Heart left ventricle (tissue), 16 donors: ENCODE measurements around the gene WNT11. TPM values are rescaled to one million over a fixed set of nuclear protein-coding genes. Genes with fewer than 3 reads are reported as not detected.

Experiments used
- ATAC-seq, 4 donors: fragments of 200-7000 bp; cut with Tn5 transposase; one replicate each; pipeline ENCODE4 v1.9.1; 2020 to 2022; ENCODE audit warnings: moderate library complexity in 4 of 4, mild to moderate bottlenecking in 3 of 4, moderate number of reproducible peaks in 1 of 4
- DNase-seq, 5 donors: peaks; one replicate each; pipeline ENCODE4 v3.0.0-alpha.2; 2020
- H3K27ac ChIP-seq, 12 donors: fragments of 200-600 bp; sonication (generic) in 4 of 12; one replicate each; pipeline versions ENCODE4 v1.5.0 to v1.8.0; 2016 to 2022; ENCODE audit warnings: mild to moderate bottlenecking in 2 of 12
- H3K27me3 ChIP-seq, 9 donors: fragments of 200-600 bp; sonication (generic) in 2 of 9; one replicate each; pipeline versions ENCODE4 v1.5.1 to v1.8.0; 2016 to 2022; ENCODE audit warnings: mild to moderate bottlenecking in 3 of 9
- H3K36me3 ChIP-seq, 9 donors: fragments of 200-600 bp; sonication (generic) in 2 of 9; one replicate each; pipeline versions ENCODE4 v1.5.0 to v1.8.0; 2018 to 2022; ENCODE audit warnings: mild to moderate bottlenecking in 2 of 9
- H3K4me1 ChIP-seq, 12 donors: fragments of 200-600 bp; sonication (generic) in 4 of 12; one replicate each; pipeline versions ENCODE4 v1.5.0 to v1.8.0; 2016 to 2022; ENCODE audit warnings: mild to moderate bottlenecking in 3 of 12
- H3K4me3 ChIP-seq, 12 donors: fragments of 200-600 bp; sonication (generic) in 4 of 12; one replicate each; pipeline versions ENCODE4 v1.5.0 to v1.8.0; 2017 to 2022; ENCODE audit warnings: mild to moderate bottlenecking in 9 of 12, moderate library complexity in 4 of 12
- H3K9me3 ChIP-seq, 12 donors: fragments of 200-600 bp; sonication (generic) in 4 of 12; one replicate each; pipeline versions ENCODE4 v1.5.0 to v1.8.0; 2016 to 2022; ENCODE audit warnings: mild to moderate bottlenecking in 1 of 12
- POLR2A ChIP-seq, 2 donors: fragments of 450-650 bp; IDR thresholded peaks; one replicate each; pipeline ENCODE4 v1.6.1; 2017; ENCODE audit warnings: antibody characterized with exemption in 2 of 2, mild to moderate bottlenecking in 2 of 2, moderate library complexity in 2 of 2
- WGBS, 4 donors: extraction: QIAGEN DNeasy Blood & Tissue Kit in 2 of 4; methylation state at CpG; one replicate each; pipeline versions ENCODE4 v1.1.5 to v1.1.7; 2013 to 2018; 5-methylcytosine and 5-hydroxymethylcytosine counted together
- intact Hi-C, 10 donors: fragments of 100-400 bp; cut with DNase I; formaldehyde crosslinking; loops; one replicate each; pipeline versions ENCODE4 v1.11.1 to v1.14.2; 2022
- polyA plus RNA-seq, 2 donors: library from polyadenylated mRNA; stranded (reverse); fragments of 200-250 nt; gene quantifications; one replicate each; pipeline ENCODE4 v1.2.3, GENCODE V29; 2013
- total RNA-seq, 9 donors: library from RNA; depleted of rRNA in 2 of 9; stranded (reverse); fragments of >200 nt in 2 of 9; fragmentation: NEBNext Ultra II Directional in 3 of 9; extraction: Animal tissue kit (Norgen Biotek cat#: 25700) in 3 of 9; gene quantifications; one replicate each; pipeline versions ENCODE4 v1.1.0 to v1.2.4, GENCODE V29; 2016 to 2023
- TF ChIP-seq, protein P1 (sequence below), 12 donors: fragments of 200-600 bp; sonication (generic) in 4 of 12; IDR thresholded peaks; one replicate each; pipeline versions ENCODE4 v1.5.0 to v1.8.0; 2018 to 2022; ENCODE audit warnings: antibody characterized with exemption in 12 of 12, mild to moderate bottlenecking in 5 of 12
- donor health status: ischemic (EF 13 %, LVEDD 7.1; RV severe dilation, severe dysfunction).
- donor health status: healthy with polysubstance abuse.
- donor health status: DM: no; HTN: yes; CAD: no.
- donor health status: DM: no; HTN: no; CAD: no.
- donor health status: ischemic (EF 25% LVEDD 6.9; RV normal size, moderate dysfunction).
- donor health status: ischemic (EF 25% LVEDD 5.7; RV mildly dilated, moderate dysfunction).
- donor health status: healthy.
- donor health status: DM: yes; HTN: yes; CAD: no.
- donor health status: ischemic (EF 35%, LVEDD 5.7; RV mildly dilated, moderate dysfunction).
- donor health status: nonischemic (EF 11% LVEDD 7.7; RV severe dilation, severe dysfunction).
- donor health status: DM: yes; HTN: yes; CAD: no.
- donor health status: PGD.
- donor health status: ischemic (EF 29% LVEDD 5.4; RV normal size, mild dysfunction).
- donor health status: nonischemic (EF 23%, LVEDD 6.1; RV moderate dilation, normal function).

WNT11 gene
- total and polyA plus RNA-seq, 11 donors = 3.8 to 20.9 (median 8.1) TPM

DNA sequence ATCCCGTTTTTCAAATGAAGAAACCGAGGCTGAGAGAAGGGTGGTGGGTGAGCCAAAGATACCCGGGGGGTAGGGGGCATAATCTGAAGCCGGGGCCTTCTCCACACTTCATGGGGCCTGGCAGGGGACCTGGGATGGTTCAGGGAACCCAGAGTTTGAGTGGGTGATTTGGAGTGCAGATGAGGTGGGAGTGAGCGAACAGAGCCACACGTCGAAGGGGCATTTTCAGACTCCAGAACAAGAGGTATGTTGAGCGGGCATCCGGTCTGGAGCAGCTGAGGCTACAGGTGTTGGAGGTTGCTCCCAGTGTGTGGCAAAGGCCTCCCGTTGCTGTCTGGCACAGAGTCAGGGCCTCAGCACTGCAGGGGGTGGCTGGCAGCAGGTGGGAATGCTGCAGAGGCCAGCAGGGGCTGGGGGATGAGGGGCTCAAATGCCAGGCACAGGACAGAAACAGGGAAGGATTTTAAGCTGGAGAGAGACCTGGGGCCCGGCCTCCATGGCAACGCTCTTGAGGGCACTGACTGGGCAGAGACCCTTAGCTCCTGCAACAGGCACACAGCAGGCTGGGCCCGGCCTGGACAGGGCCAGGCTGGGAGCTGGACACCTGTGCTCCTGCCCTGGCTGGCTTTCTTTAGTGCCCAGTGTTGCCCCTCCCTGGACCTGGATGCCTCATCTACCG is 46.2 kb downstream of the WNT11 start:
- 86 to 88% (median 87%) methylated on average over 13 to 14 of the region's 14 CpGs for WGBS, 4 donors
- Histone ChIP-seq H3K9me3 (no peaks in the 10 kb centered on the region), H3K27ac (no peak overlapping the region), H3K4me1 (peaks cover 0 to 22% (median 14%) of the 10 kb centered on the region in 12 donors), H3K36me3 (no peaks in the 10 kb centered on the region), H3K4me3 (no peak overlapping the region), H3K27me3 (no peaks in the 10 kb centered on the region)
- intact Hi-C loops = loop anchor here in 4 of 10 donors (10.0 kb wide), 2 partner anchors 345 to 355 kb away; partner anchors contain the start of gene UVRAG (in 1 of the 4)
- TF ChIP-seq, protein P1, sequence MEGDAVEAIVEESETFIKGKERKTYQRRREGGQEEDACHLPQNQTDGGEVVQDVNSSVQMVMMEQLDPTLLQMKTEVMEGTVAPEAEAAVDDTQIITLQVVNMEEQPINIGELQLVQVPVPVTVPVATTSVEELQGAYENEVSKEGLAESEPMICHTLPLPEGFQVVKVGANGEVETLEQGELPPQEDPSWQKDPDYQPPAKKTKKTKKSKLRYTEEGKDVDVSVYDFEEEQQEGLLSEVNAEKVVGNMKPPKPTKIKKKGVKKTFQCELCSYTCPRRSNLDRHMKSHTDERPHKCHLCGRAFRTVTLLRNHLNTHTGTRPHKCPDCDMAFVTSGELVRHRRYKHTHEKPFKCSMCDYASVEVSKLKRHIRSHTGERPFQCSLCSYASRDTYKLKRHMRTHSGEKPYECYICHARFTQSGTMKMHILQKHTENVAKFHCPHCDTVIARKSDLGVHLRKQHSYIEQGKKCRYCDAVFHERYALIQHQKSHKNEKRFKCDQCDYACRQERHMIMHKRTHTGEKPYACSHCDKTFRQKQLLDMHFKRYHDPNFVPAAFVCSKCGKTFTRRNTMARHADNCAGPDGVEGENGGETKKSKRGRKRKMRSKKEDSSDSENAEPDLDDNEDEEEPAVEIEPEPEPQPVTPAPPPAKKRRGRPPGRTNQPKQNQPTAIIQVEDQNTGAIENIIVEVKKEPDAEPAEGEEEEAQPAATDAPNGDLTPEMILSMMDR (IDR thresholded peaks at IDR 0.05) = no peak
- TF ChIP-seq POLR2A (IDR thresholded peaks at IDR 0.05) = no peak
- ATAC-seq (no peak), DNase-seq (peak in 2 of 5 donors; percentile 9 to 14)

DNA sequence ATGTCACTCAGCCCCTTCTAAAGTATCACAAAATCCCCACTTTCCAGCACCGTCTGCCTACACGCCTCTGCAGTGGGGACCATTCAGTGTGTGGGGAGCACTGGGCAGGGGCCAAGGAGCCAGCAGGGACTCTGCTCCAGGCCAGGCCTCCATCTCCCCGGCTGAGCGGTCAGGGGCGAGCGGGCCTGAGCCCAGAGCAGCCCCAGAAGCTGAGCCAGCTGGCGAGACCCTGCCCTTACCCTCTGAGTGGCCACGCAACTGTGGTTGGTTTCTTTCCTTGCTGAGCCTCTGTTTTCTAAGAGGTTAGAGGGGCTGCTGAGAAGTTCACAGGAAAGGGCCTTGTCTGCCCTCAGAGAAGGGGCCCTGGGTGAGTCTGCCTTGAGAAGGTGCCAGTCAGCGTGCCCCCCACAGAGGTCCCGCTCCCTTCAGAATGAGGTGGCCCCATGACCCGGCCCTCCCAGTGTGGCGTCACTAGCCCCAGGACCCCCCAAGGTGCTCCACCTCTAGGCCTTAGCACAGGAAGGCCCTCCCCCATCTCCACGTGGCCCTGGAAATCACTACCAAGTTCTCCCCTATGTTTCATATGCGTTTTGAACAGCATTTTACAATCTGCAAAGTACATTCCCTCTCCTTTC is 46.9 kb downstream of the WNT11 start:
- Histone ChIP-seq H3K27ac (no peak overlapping the region), H3K4me1 (peaks cover 0 to 22% (median 14%) of the 10 kb centered on the region in 12 donors), H3K9me3 (no peaks in the 10 kb centered on the region), H3K27me3 (no peaks in the 10 kb centered on the region), H3K4me3 (no peak overlapping the region), H3K36me3 (no peaks in the 10 kb centered on the region)
- intact Hi-C loops = loop anchor here in 4 of 10 donors (10.0 kb wide), 2 partner anchors 345 to 355 kb away; partner anchors contain the start of gene UVRAG (in 1 of the 4)
- ATAC-seq (no peak), DNase-seq (peak in 2 of 5 donors; percentile 13 to 22)
- TF ChIP-seq, protein P1 (IDR thresholded peaks at IDR 0.05) = no peak
- TF ChIP-seq POLR2A (IDR thresholded peaks at IDR 0.05) = no peak
- WGBS, 4 donors = 84 to 92% (median 87%) methylated on average over 10 to 14 of the region's 14 CpGs

DNA sequence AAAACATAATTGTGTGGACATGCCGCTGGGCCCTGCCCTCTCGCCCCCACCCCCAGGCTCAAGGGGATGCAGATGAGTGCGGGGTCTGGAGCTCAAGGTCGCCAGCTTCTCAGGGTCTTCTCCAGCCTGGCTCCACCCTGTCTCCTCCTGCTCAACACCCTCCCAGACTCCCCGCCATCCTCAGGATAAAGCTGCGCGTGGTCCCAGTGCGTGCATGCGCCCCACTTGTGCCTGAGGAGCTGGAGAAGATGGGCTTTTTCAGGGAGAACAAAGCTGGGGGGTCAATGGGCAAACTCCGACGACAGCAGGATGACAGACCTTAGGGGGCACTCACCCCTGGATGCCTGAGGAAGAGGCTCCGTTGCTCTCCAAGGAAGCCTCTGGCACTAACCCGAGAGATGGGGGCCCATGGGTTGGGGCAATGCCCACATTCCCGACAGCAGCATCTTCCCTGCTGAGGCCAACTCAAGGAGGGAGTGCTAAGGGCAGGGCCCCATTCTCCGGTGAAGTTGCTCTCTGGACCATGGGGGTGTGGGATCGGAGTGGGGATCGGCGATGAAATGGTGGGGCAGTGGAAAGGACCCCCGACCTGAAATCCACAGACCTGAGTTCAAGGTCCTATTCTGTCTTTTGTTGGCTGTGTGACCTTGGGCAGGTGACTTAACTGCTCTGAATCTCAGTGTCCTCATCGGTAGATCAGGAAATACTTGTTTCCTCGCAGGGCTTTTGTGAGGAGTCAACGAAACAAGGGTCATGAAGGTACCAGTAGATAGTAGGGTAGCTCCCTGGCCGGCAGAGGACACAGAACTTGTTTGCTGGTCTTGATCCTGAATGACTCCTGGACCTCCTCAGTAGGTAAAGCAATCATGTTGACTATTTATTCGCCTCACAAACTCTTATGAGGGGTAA is 47.7 kb downstream of the WNT11 start:
- no peaks in the 10 kb centered on the region for H3K36me3 ChIP-seq
- intact Hi-C loops = loop anchor here in 4 of 10 donors (10.0 kb wide), 2 partner anchors 344 to 354 kb away; partner anchors contain the start of gene UVRAG (in 1 of the 4)
- TF ChIP-seq, protein P1 (IDR thresholded peaks at IDR 0.05) = no peak
- no peak for TF ChIP-seq POLR2A (IDR thresholded peaks at IDR 0.05)
- H3K4me3 ChIP-seq = no peak overlapping the region
- H3K27me3 ChIP-seq = no peaks in the 10 kb centered on the region
- H3K27ac ChIP-seq = no peak overlapping the region
- no peaks in the 10 kb centered on the region for H3K9me3 ChIP-seq
- H3K4me1 ChIP-seq = peaks cover 0 to 22% (median 14%) of the 10 kb centered on the region in 12 donors
- ATAC-seq (no peak), DNase-seq (peak in 2 of 5 donors; percentile 9 to 18)
- whole genome bisulfite sequencing, 4 donors = 83 to 93% (median 91%) methylated on average over 18 to 24 of the region's 24 CpGs
